Right renal cortex interstitium (tissue), 3 donors: Measurements from ENCODE around the gene NMUR1. TPM values are rescaled to one million over a fixed set of nuclear protein-coding genes. Genes with fewer than 3 reads are reported as not detected.

Experiments used
- DNase-seq, 3 donors: peaks; one replicate each; pipeline ENCODE4 v3.0.0-alpha.2; 2013; ENCODE audit warnings: low read depth in 3 of 3, low spot score in 2 of 3
- polyA plus RNA-seq, 3 donors: library from polyadenylated mRNA; unstranded; fragments of 120-200 nt; gene quantifications; one replicate each; pipeline ENCODE4 v1.2.1, GENCODE V29; 2013; ENCODE audit not compliant: insufficient read length in 3 of 3

The NMUR1 gene
- polyA plus RNA-seq, 3 donors = 0.38 to 0.76 (median 0.50) TPM

DNA sequence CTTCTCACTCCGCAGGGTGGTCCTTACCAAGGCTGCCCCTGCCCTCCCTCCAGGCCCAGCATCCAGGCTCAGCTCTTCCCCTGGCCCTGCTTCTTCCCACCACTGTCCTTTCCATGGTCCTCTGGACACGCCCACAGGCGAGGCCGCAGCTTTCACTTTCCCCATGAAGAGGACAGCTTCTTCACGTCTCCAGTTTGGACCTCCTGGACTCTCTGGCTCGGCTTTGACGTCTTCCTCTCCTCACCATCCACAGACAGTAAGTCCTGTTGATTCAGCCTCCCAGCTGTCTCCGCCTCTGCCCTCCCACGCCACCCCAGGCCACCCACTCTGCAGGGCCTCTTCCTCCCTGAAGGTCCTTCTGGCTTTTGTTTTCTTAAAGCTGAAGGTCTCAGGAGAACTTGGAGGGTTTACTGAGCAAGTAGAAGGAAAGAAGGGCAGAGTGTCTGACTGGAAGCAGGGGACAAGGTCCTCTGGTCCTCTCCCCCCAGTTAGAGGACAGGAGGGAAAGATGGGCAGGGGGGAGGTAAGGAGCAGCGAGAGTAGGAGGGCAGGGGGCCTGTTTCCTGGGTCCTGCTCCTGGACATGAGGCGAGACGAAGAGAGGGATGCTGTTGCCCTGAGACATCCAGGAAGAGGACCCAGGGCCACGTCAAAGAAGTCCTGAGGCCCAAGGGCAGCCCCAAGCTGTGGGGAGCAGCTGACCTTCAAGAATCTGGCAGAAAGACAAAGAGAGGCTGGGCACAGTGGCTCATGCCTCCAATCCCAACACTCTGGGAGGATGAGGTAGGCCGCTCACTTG, 24.7 kb upstream of the NMUR1 start:
- DNase-seq = peak in 2 of 3 donors; percentile 61 to 63

DNA sequence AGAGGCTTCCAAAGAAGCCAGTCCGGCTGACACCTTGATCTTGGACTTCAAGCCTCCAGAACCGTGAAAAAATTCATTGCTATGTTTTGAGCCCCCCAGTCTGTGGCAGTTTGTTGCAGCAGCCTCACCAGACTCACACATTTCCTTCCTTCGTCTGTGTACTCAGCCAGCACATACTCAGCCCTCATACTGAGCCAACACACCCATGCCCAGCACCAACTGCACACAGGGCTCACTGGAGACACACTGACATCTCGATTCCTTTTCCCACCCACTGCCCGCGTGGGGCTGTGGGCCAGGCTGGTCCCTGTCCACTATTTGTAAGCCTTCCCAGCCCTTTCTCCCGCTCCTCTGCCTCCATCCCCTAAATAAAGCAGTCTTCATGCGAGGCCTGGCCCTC, 24.1 kb upstream of the NMUR1 start:
- DNase-seq = no peak

DNA sequence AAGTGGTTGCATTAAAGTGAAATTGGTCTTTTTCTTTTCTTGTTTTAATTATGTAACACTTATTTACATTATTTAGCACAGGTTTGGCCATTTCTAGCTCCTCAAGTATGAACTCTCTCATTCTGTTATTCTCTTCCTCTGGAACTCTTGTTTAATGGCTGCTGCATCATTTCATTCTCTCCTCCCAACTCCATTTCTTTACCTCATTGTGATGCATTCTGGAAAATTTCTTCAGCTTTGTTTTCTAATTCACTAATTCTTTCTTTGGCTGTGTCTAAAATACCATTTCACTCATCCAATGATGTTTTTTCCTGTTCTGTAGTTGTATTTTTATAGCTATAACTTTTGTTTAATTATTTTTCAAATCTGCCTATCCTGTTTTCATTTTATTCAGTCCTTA, 22.5 kb upstream of the NMUR1 start:
- DNase-seq = no peak

DNA sequence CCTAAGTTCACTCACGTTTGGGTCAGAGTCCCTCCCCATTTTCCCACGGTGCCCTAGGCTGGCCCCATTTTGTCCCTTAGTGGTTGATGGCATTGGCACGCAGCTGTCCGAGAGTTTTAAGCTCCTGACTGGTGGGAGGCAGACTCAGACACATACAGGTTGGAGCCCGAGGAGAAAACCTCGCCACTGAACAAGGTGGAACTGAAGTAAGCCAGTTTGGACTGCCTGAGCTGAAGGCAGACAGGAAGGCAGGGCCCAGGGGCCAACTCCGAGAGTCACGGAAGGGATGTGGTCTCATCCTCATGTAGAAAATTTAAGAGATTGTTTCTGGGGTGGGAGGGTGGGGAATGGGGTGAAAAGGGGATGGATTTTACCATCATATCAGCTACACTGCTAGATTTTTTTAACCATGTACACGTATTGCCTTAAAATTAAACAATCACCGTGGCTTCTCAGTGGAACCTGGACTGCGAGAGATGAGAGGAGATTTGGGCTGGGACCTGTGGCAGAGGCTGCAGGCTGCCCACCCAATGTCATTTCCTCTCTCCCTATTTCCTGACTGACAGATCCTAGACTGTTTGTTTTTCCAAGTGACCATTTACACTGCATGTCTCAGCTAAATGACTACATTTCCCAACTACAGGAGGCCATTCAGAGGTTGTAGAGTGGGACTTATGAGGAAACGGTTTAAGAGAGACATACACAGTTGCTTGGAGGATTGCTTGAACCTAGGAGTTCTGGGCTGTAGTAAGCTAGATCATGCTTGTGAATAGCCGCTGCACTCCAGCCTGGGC, 19.4 kb upstream of the NMUR1 start:
- no peak for DNase-seq

DNA sequence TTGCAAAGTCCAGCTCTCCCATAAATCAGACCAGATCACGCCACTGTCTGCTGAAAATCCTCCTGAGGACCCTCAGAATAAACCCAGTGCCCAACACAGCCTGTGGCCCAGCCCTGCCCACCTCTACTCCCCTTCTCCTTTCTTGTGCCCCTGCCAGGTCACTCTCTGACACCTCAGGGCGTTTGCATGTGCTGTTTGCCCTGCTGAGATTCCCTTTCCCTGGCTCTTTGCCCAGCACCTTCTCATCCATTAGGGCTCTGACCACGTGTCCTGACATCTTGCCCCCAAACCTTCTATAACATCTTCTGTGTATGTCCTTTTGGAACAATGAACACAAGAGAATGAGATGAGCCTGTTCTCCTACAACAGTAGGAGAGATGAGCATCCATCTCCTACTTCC, 18.5 kb upstream of the NMUR1 start:
- no peak for DNase-seq

DNA sequence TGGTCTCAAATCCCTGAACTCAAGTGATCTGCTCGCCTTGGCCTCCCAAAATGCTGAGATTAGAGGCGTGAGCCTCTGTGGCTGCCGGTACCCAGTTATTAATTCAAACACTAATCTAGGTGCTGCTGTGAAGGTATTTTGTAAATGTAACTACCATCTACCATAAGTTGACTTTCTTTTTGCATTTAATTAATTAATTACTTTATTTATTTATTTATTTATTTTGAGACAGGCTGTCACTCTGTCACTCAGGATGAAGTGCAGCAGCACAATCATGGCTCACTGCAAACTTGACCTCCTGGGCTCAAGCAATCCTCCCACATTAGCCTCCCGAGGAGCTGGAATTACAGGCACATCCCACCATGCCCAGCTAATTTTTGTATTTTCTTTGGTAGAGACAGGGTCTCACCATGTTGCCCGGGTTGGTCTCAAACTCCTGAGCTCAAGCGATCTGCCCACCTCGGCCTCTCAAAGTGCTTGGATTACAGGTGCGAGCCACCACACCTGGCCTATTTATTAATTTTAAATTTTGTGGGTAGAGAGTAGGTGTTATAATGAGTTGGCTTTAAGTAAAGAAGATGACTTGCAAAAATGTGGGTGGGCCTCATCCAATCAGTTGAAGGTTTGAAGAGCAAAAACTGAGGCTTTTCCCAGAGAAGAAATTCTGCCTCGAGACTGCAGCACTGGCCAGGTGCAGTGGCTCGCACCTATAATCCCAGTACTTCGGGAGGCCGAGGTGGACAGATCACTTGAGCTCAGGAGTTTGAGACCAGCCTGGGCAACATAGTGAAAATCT, 17.3 kb upstream of the NMUR1 start:
- DNase-seq = no peak

DNA sequence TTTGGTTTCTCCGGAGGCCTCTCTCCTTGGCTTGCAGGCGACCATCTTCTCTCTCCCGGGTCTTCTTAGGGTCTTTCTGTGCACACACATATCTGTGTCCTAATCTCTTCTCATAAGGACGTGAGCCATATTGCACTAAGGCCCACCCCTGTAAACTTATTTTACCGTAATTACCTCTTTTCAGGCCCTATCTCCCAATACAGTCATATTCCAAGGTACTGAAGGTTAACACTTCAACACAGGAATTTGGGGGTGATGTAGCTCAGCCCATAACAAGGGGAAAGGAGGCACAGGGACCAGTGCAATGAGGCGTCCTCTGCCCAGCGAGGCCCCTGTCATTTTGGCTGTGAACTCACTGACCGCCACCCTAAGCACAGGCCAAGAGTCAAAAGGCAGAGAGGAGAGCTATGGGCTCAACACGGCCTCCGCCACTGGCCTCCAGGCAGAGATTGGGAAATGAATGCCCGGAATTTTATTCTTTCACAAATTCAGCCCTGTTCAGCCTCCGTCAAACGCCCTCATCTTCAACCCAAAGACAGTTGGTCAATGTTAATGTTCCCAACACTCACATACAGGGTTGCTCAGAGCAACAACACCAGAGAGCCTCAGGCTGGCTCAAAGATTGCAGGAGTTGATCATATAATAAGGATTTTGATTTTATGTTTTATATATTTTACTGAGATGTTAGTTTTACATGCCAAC, 15.9 kb upstream of the NMUR1 start:
- DNase-seq = no peak

DNA sequence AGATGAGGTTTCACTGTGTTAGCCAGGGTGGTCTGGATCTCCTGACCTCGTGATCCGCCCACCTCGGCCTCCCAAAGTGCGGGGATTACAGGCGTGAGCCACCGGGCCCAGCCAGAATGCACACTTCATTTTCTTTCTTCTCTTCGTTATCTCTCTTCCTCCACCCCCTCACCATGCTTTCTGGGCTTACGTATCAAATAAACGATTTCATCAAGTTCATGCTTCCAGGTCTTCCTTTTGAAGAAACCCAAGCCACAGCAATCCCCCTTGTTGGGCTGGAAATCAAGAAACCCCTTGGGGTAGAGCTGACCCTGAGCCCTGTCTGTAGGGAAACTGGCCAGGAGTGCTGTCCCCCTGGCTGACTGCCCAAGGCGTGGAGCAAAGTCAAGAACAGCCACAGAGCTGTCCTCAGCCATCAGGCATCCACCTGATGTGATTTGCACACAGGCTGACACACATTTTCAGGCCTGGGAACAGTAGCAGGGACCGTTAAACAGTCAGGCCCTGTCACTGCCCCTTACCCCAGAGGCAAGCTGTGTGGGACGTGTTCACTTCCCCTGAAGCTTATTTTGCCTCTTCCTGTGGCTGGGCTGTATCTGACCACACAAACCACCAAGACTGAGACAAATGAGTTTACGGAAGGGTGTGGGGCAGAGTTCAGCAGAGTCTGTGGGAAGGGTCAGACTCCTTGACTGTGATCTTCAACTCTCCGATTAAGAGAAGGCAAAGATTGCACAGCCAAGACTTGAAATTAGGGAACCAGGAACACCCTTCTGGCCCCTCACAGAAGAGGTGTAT, 15.1 kb upstream of the NMUR1 start:
- no peak for DNase-seq

DNA sequence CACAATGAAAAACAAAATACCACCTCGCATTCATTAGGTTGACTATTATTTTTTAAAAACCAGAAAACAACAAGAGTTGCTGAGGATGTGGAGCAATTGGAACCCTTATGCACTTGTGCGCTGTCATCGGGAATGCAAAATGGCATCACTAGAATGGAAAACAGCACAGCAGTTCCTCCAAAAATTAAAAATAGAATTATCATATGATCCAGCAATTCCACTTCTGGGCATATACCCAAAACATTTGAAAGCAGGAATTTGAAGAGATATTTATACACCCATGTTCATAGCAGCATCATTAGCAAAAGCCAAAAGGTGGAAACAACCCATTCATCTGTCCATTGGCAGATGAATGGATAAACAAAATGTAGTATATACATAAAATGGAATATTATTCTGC, 11.9 kb upstream of the NMUR1 start:
- DNase-seq = no peak

DNA sequence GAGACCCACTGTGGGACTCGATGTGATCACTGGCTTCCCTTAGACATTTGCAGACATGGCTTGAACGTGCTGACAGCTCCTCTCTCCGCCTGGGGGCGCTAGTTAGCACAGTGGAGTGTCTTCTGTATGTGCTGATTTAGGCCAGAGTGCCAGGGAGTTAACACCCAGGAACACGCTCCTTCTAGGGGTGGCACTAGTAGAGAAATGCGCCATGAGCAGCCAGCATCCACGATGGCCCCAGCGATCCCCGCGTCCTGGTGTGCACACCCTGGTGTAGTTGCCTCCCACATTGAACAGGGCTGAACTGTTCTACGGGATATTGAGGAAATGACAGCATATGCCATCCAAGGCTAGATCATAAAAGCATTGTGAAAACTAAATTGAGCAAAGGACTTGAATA, 11.4 kb upstream of the NMUR1 start:
- DNase-seq = no peak

DNA sequence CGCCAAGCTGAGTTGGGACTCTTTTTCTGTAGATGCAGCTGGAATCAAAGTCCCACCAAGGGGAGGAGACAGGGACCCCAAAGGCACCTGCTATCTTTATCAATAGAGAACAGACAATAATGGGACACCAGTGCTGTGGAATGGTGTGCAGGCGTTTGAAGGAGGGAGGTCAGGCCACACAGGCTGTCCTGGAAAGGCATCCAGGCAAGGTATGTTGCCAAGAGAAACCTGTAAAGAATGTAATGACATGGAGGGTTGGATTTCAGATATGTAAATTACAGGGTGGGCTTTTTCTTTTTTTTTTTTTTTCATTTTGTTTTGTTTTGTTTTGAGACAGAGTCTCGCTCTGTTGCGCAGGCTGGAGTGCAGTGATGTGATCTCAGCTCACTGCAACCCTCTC, 9.7 kb upstream of the NMUR1 start:
- no peak for DNase-seq

DNA sequence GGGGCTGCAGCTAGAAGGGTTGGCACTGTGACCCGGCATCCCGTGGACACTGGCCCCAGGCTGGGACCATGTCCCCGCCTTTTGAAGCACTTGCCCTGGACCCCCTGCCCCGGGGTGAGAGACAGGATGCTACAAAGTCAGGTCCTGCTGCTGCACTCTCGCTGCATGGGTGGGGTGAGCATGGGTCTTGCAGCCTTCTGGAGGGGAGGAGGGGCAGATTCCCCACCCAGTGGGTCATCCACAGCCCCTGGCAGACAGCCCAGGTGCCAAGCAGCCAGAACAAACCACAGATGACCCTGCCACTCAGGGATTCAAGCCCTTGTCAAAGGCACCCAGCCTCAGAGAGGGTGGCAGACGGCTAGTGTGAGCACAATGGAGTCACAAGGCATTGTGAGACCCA, 5.7 kb upstream of the NMUR1 start:
- DNase-seq = no peak

DNA sequence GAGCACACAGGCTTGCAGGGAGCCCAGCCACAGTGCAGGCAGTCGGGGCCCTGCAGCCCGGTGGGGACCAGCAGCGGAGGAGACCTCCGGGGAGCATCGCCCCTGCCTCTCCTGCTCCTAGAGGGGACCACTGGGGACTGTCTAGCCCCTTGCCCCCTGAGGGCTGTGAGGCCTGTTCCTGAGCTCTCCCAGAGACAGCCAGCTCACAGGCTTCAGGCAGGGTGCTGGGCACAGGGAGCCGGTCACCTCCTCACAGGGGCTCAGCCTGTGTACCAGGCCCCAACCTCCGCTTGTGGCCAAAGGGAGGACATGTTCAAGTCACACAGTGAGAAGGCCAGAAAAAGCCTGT, 3.5 kb upstream of the NMUR1 start:
- DNase-seq = no peak

DNA sequence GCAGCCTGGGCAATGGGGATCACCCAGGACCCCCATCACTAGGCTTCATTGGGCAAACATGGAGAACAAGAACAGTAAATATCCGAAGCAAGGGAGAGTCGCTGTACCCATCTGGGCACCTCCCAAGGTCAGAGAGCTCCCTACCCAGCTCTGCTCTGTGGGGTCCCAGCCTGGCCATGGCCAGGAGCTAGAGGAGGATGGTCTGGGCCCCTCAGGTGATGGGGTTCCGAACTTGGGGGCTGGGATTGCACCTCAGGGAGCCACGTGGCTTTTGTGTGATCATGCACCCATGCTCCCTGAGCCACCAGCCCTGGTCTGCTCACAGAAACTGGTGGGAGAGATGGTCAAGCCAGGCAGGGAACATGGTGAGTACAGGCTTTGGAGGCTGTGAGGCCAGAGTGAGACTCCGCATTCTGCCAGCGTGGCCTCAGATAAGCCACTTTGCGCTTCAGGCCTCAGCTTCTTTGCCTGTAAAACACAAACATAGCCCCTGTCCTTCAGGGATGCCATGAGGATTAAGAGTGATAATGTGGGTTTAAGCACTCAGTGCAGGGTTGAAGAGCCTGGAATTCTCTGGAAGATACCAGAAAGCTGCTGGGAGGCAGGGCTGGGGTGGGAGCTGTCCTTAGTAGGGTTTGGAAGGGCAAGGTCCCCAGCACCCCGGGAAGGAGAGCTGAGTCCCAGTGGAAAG, 3.0 kb upstream of the NMUR1 start:
- DNase-seq = no peak

DNA sequence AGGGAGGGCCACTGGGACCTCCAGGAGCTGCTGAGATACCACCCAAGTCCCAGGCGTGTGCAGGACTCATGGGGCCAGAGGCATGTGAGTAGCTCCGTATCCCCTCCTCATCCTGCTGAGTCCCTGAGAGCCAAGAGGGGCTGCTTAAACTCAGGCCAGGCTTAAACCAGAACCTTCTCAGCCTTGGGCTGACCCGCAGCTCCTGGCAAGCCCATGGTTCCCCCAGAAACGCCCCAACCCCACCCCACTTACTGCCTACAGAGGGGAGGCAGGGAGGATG, 2.5 kb upstream of the NMUR1 start:
- no peak for DNase-seq

DNA sequence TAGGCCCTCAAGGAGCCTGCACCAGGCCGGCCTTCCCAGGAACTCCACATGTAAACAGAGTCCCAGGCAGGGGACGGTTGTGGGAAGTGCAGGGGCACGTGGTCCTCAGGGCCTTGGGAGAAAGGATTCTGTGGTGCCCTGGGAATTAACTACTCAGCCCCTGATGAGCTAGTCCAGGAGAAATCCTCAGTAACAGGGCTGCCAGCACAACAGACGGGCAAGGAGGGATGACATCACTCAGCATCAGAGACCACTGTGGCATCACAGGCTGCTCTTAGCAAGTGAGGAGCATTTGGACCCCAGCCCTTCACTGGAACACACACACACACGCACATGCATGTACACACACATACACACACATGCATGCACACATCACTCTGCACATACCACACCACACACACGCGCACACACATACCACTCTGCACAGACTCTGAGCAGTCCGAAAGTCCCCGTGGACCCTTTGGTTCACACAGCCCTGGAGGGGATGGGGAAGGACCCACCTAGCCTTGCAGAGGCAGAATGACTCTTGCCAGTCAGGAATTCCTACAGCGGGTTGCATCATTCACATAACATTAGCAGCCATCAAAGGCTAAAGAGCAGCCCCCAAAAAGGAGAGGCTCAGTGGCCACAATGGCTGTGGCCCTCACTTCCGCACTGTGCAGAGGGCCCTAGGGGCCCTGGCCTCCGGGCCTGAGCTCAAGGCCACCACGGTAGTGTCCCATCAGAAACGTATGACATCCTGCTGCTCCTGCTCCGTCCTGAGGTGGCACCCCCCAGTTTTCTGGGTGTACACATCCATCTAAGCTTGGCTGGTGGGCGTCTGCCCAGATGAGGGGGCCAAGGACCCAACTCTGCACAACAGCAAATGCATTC, 1.9 kb upstream of the NMUR1 start:
- DNase-seq = no peak

DNA sequence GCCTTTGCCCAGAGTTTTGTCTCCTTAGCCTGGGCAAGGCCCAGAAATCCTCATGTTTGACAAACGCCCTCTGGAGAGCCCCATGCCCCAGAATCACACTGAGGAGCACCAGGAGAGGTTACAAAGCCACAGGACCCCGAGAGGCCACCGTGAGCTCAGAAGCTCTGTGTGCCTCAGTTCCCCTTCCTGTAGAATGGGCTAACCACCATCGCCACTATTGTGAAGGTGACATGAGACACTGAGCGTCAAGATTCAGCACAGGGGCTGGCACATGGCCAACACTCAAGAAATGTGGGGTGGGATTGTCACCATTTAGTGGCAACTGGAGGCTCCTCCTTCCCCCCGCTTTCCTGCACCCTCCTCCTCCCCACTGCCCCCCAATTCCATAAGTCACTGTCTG, 1.2 kb upstream of the NMUR1 start:
- no peak for DNase-seq

DNA sequence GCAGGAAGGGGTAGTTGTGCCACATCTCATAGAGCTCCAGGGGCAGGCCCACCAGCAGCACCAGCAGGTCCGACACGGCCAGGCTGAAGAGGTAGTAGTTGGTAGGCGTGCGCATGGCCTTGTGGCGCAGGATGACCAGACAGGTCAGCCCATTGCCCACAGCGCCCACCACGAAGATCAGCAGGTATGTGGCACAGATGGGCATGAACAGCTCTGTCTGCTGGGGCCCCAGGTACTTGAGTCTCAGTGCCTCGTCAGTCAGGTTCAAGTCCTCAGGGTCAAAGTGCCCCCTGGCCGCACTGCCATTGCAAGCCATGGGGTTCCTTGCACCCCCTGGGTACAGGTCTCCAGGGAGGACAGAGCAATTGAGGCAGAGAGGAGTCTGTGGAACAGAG, 1.6 kb downstream of the NMUR1 start:
- no peak for DNase-seq
